ENCODE results near the gene FYCO1. TPM values are rescaled to one million over a fixed set of nuclear protein-coding genes. Genes with fewer than 3 reads are reported as not detected.

FYCO1 gene
- total and polyA plus RNA-seq, 7 donors: 8.4 to 115 (median 72.1) TPM

DNA sequence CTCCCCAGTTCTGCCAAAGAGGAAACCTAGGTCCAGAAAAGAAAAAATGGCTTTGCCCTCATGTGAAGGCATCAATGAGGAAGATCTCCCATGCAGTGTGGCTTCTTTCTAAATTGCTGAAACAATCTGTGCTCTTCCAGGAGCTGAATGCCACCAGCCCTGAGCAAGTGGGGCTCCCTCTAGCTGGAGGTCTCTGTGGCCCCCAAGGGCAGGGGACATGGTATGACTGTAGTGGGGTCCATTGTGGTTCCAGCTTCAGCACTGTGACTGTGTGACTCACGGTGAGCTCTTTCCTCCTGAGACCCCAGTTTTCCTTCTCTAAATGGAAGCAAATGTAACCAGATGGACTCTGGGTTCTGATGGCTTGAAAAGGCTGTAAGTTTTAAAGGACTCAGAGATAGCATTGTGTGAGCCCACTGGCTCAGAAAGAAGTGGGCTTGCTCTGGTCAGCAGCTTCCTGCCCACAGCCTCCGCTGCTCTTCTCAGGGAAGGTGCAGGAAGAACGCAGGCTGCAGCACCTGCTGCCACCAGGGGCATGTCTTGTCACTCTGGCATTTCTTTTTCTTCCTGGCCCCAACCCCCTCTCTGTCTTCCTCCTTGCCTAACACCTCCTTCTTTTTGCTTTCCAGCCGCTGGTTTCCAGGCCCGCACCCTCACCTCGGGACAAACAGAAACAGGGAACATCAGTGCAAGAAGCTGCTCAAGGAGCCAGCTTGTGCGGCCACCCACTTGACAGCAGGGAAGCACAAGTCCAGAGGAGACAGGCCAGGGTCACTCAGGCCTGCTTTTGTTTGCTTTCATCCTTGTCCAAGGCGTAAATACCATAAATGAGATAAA lies 58.2 kb downstream of the FYCO1 start:
- TF ChIP-seq EP300 (IDR thresholded peaks at IDR 0.05) (no peak), POLR2A (IDR thresholded peaks at IDR 0.05) (no peak), POLR2AphosphoS5 (IDR thresholded peaks at IDR 0.05) (no peak)
- TF ChIP-seq, protein P1, sequence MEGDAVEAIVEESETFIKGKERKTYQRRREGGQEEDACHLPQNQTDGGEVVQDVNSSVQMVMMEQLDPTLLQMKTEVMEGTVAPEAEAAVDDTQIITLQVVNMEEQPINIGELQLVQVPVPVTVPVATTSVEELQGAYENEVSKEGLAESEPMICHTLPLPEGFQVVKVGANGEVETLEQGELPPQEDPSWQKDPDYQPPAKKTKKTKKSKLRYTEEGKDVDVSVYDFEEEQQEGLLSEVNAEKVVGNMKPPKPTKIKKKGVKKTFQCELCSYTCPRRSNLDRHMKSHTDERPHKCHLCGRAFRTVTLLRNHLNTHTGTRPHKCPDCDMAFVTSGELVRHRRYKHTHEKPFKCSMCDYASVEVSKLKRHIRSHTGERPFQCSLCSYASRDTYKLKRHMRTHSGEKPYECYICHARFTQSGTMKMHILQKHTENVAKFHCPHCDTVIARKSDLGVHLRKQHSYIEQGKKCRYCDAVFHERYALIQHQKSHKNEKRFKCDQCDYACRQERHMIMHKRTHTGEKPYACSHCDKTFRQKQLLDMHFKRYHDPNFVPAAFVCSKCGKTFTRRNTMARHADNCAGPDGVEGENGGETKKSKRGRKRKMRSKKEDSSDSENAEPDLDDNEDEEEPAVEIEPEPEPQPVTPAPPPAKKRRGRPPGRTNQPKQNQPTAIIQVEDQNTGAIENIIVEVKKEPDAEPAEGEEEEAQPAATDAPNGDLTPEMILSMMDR (IDR thresholded peaks at IDR 0.05): no peak
- 93% methylated on average over 8 of the region's 8 CpGs for WGBS, 2 donors
- H3K9me3 ChIP-seq: no peaks in the 10 kb centered on the region
- peaks cover 15 to 58% (median 31%) of the 10 kb centered on the region in 4 donors for H3K36me3 ChIP-seq
- H3K4me1 ChIP-seq: peaks cover 0 to 22% (median 14%) of the 10 kb centered on the region in 4 donors
- no peak overlapping the region for H3K27ac ChIP-seq
- H3K27me3 ChIP-seq: no peaks in the 10 kb centered on the region
- intact Hi-C loops (cut with DNase I): loop anchor here (5.0 to 10.0 kb wide), 3 partner anchors 175 to 507 kb away; partner anchors contain the start of gene CCR5
- peak; percentile 38 for DNase-seq
- H3K4me3 ChIP-seq: no peak overlapping the region

- no peak for TF ChIP-seq POLR2AphosphoS5 (IDR thresholded peaks at IDR 0.05)
- no peak for TF ChIP-seq POLR2A (IDR thresholded peaks at IDR 0.05)
- no peak for TF ChIP-seq EP300 (IDR thresholded peaks at IDR 0.05)
- TF ChIP-seq, protein P1 (IDR thresholded peaks at IDR 0.05): no peak
- Histone ChIP-seq H3K9me3 (no peaks in the 10 kb centered on the region), H3K27ac (no peak overlapping the region), H3K4me3 (no peak overlapping the region), H3K27me3 (no peaks in the 10 kb centered on the region), H3K36me3 (peaks cover 20 to 70% (median 36%) of the 10 kb centered on the region in 4 donors), H3K4me1 (peaks cover 0 to 18% (median 14%) of the 10 kb centered on the region in 4 donors)
- DNase-seq: no peak
- intact Hi-C loops (cut with DNase I): loop anchor here (5.0 to 10.0 kb wide), 3 partner anchors 174 to 509 kb away; partner anchors contain the start of gene CCR5
- 86 to 95% methylated on average over 9 of the region's 9 CpGs for whole genome bisulfite sequencing, 2 donors
Observed at GRCh38 chr3:45936261-45936660, 59.4 kb downstream of the FYCO1 start.

DNA sequence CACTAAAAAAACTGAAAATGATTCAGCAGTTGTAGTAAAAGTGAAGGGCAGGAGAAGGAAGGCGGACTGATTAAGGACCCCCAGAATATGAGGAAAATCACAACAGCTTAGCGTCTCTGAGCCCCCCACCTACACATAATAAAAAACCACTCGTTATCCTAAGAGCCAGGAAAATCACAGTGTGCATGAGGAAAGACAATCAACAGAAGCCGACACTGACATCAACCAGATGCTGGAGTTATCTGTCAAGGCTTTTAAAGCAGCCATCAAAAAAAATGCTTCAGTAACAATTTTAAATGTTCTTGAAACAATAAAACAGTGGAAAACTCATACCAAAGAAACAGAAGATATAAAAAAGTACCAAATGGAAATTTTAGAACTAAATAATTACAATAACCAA lies 62.0 kb downstream of the FYCO1 start:
- no peak overlapping the region for H3K27ac ChIP-seq
- intact Hi-C loops (cut with DNase I): loop anchor here (10.0 kb wide), 1 partner anchor 511 kb away; no protein-coding TSS in a partner anchor
- 85 to 93% methylated on average over 4 of the region's 4 CpGs for WGBS, 2 donors

GRCh38 chr3:45932112-45932511 lies 63.5 kb downstream of the FYCO1 start:
- DNase-seq: peak; percentile 42
- H3K9me3 ChIP-seq: no peaks in the 10 kb centered on the region
- TF ChIP-seq POLR2A (IDR thresholded peaks at IDR 0.05): no peak
- TF ChIP-seq, protein P1 (IDR thresholded peaks at IDR 0.05): no peak
- no peak for TF ChIP-seq EP300 (IDR thresholded peaks at IDR 0.05)
- no peak for TF ChIP-seq POLR2AphosphoS5 (IDR thresholded peaks at IDR 0.05)
- H3K27ac ChIP-seq: no peak overlapping the region
- H3K36me3 ChIP-seq: peaks cover 50 to 100% (median 58%) of the 10 kb centered on the region in 4 donors
- H3K27me3 ChIP-seq: no peaks in the 10 kb centered on the region
- H3K4me3 ChIP-seq: no peak overlapping the region
- intact Hi-C loops (cut with DNase I): loop anchor here (10.0 kb wide), 1 partner anchor 513 kb away; no protein-coding TSS in a partner anchor
- no peaks in the 10 kb centered on the region for H3K4me1 ChIP-seq
- WGBS, 2 donors: 91 to 92% methylated on average over 4 of the region's 4 CpGs

More for the DNA sequence above, 62.0 kb downstream of the FYCO1 start:
- no peak overlapping the region for H3K4me3 ChIP-seq
- no peak for DNase-seq
- no peaks in the 10 kb centered on the region for H3K27me3 ChIP-seq
- no peaks in the 10 kb centered on the region for H3K9me3 ChIP-seq
- TF ChIP-seq, protein P1 (IDR thresholded peaks at IDR 0.05): no peak
- TF ChIP-seq POLR2A (IDR thresholded peaks at IDR 0.05): no peak
- TF ChIP-seq EP300 (IDR thresholded peaks at IDR 0.05): no peak
- TF ChIP-seq POLR2AphosphoS5 (IDR thresholded peaks at IDR 0.05): no peak
- peaks cover 47 to 97% (median 60%) of the 10 kb centered on the region in 4 donors for H3K36me3 ChIP-seq
- no peaks in the 10 kb centered on the region for H3K4me1 ChIP-seq
